CD14-positive monocyte (primary cell): ENCODE data around the gene PLA2G2A. TPM values are rescaled to one million over a fixed set of nuclear protein-coding genes. Genes with fewer than 3 reads are reported as not detected.
"Not testable (repeated sequence)": the region's sequence is repeated elsewhere in the genome, so short reads cannot be mapped to it uniquely, and the experiment has no call there.

Source experiments
- DNase-seq, 3 donors: peaks; one replicate each; pipeline ENCODE4 v3.0.0-alpha.2; 2011 to 2022
- H2AFZ ChIP-seq: 2 replicates; pipeline ENCODE4 v1.6.0; 2012; ENCODE audit warnings: mild to moderate bottlenecking, low read depth, low read length, inconsistent platforms; ENCODE audit not compliant: insufficient read depth, poor library complexity, severe bottlenecking
- H3K27ac ChIP-seq, 2 donors: 1 replicate in 1 of 2; 2 replicates in 1 of 2; pipeline ENCODE4 v1.5.1; 2012 to 2013; ENCODE audit warnings: low read length in 2 of 2, control low read depth in 1 of 2, inconsistent platforms in 1 of 2, low read depth in 1 of 2, mild to moderate bottlenecking in 1 of 2
- H3K27me3 ChIP-seq, 2 donors: one replicate each; pipeline versions ENCODE4 v1.6.0 to v1.6.1; 2011 to 2013; ENCODE audit warnings: low read length in 2 of 2; ENCODE audit not compliant: control insufficient read depth in 2 of 2, insufficient read depth in 2 of 2
- H3K36me3 ChIP-seq, 2 donors: replicated peaks in 1 of 2; 1 replicate in 1 of 2; 2 replicates in 1 of 2; pipeline versions ENCODE4 v1.5.1 to v1.6.1; 2012 to 2013; ENCODE audit warnings: low read length in 2 of 2, control low read depth in 1 of 2, inconsistent platforms in 1 of 2, mild to moderate bottlenecking in 1 of 2; ENCODE audit not compliant: insufficient read depth in 2 of 2, control insufficient read depth in 1 of 2
- H3K4me1 ChIP-seq, 2 donors: 1 replicate in 1 of 2; 2 replicates in 1 of 2; pipeline versions ENCODE4 v1.5.1 to v1.6.1; 2012 to 2013; ENCODE audit warnings: low read length in 2 of 2, control low read depth in 1 of 2, inconsistent platforms in 1 of 2, mild to moderate bottlenecking in 1 of 2, moderate library complexity in 1 of 2; ENCODE audit not compliant: insufficient read depth in 2 of 2, control insufficient read depth in 1 of 2
- H3K4me2 ChIP-seq: replicated peaks from 2 replicates; pipeline ENCODE3; 2012; ENCODE audit warnings: low read length, moderate library complexity, mild to moderate bottlenecking; ENCODE audit not compliant: poor library complexity, severe bottlenecking; ENCODE audit errors: extremely low read depth
- H3K4me3 ChIP-seq, 3 experiments: fragments of 200-600 bp in 1 of 3; sonication (generic) in 1 of 3; replicated peaks in 1 of 3; 1 replicate in 2 of 3; 2 replicates in 1 of 3; pipeline ENCODE4 v1.5.1; 2011 to 2013; ENCODE audit warnings: low read length in 3 of 3, mild to moderate bottlenecking in 3 of 3, control low read depth in 2 of 3, low read depth in 2 of 3, inconsistent platforms in 1 of 3, moderate library complexity in 1 of 3
- H3K79me2 ChIP-seq: 2 replicates; pipeline ENCODE4 v1.6.0; 2012; ENCODE audit warnings: mild to moderate bottlenecking, control low read depth, inconsistent platforms, low read length, moderate library complexity; ENCODE audit not compliant: insufficient read depth
- H3K9ac ChIP-seq: 2 replicates; pipeline ENCODE4 v1.6.0; 2017; ENCODE audit warnings: low read length, mild to moderate bottlenecking; ENCODE audit not compliant: insufficient read depth, poor library complexity, severe bottlenecking
- H3K9me3 ChIP-seq, 2 donors: replicated peaks in 1 of 2; 1 replicate in 1 of 2; 2 replicates in 1 of 2; pipeline versions ENCODE4 v1.5.1 to v1.6.1; 2012 to 2013; ENCODE audit warnings: low read length in 2 of 2, control low read depth in 1 of 2; ENCODE audit not compliant: control insufficient read depth in 1 of 2, insufficient read depth in 1 of 2
- H4K20me1 ChIP-seq: 2 replicates; pipeline ENCODE4 v1.6.0; 2012; ENCODE audit warnings: mild to moderate bottlenecking, low read length, control low read depth, moderate library complexity; ENCODE audit not compliant: insufficient read depth
- H3K27ac Mint-ChIP-seq, 7 donors: one replicate each; pipeline ENCODE4 v1.8.0; 2020; ENCODE audit warnings: mild to moderate bottlenecking in 7 of 7, mixed read lengths in 7 of 7, moderate library complexity in 6 of 7, inconsistent platforms in 2 of 7
- H3K27me3 Mint-ChIP-seq, 3 donors: one replicate each; pipeline ENCODE4 v1.8.0; 2021 to 2022; ENCODE audit warnings: low read depth in 3 of 3, mild to moderate bottlenecking in 3 of 3, mixed read lengths in 3 of 3, moderate library complexity in 3 of 3, inconsistent platforms in 1 of 3
- H3K36me3 Mint-ChIP-seq, 2 donors: one replicate each; pipeline ENCODE4 v1.8.0; 2020; ENCODE audit warnings: mixed read lengths in 2 of 2, inconsistent platforms in 1 of 2, mild to moderate bottlenecking in 1 of 2
- H3K4me1 Mint-ChIP-seq: one replicate; pipeline ENCODE4 v1.8.0; 2020; ENCODE audit warnings: mild to moderate bottlenecking, mixed read lengths
- H3K4me3 Mint-ChIP-seq, 2 donors: one replicate each; pipeline ENCODE4 v1.8.0; 2020; ENCODE audit warnings: mild to moderate bottlenecking in 2 of 2, mixed read lengths in 2 of 2, moderate library complexity in 1 of 2
- H3K9me3 Mint-ChIP-seq, 7 donors: one replicate each; pipeline ENCODE4 v1.8.0; 2020 to 2022; ENCODE audit warnings: mixed read lengths in 7 of 7, mild to moderate bottlenecking in 6 of 7, moderate library complexity in 6 of 7, inconsistent platforms in 2 of 7
- CTCF ChIP-seq: fragments of 200-600 bp; IDR thresholded peaks from one replicate; pipeline ENCODE4 v1.8.0; 2022; ENCODE audit warnings: antibody characterized with exemption, mild to moderate bottlenecking
- WGBS: methylation state at CpG from one replicate; pipeline ENCODE4 v1.1.5; 2013; ENCODE audit warnings: missing lambda C conversion rate; ENCODE audit not compliant: insufficient coverage; 5-methylcytosine and 5-hydroxymethylcytosine counted together
- intact Hi-C, 2 donors: fragments of 100-400 bp; cut with micrococcal nuclease; formaldehyde crosslinking; loops; one replicate each; pipeline versions ENCODE4 v1.15.0 to v1.15.1; 2023
- polyA plus RNA-seq, 3 donors: library from polyadenylated mRNA; depleted of rRNA in 1 of 3; unstranded in 2 of 3; stranded (reverse) in 1 of 3; fragments of 300-500 nt in 2 of 3; fragments of >200 nt in 1 of 3; fragmentation: Illumina TruSeq in 2 of 3; gene quantifications; 1 replicate in 2 of 3; 2 replicates in 1 of 3; pipeline ENCODE4 v1.2.3, GENCODE V29; 2012 to 2021

Gene PLA2G2A
- polyA plus RNA-seq, 3 donors, result not detected

GRCh38 chr1:19988267-19989006, 9.0 kb upstream of the PLA2G2A start:
- no CpG with 5 or more reads among the region's 4 CpGs for WGBS
- Mint-ChIP-seq H3K4me3 (no peak overlapping the region), H3K36me3 (no peaks in the 10 kb centered on the region), H3K9me3 (peaks cover 0 to 10% (median 2%) of the 10 kb centered on the region in 7 donors), H3K27ac (no peak overlapping the region), H3K27me3 (peaks cover 16 to 29% (median 27%) of the 10 kb centered on the region in 3 donors), H3K4me1 (peaks cover 2% of the 10 kb centered on the region)
- H3K27ac ChIP-seq, result no peak overlapping the region
- no peaks in the 10 kb centered on the region for H3K4me1 ChIP-seq
- H3K9ac ChIP-seq, result no peak overlapping the region
- H3K4me3 ChIP-seq, result no peak overlapping the region
- intact Hi-C loops, result no loop called here
- H3K4me2 ChIP-seq, result no peak overlapping the region
- no peaks in the 10 kb centered on the region for H3K9me3 ChIP-seq
- DNase-seq, result no peak
- TF ChIP-seq CTCF, result no peak
- no peaks in the 10 kb centered on the region for H3K36me3 ChIP-seq
- no peak overlapping the region for H2AFZ ChIP-seq
- no peaks in the 10 kb centered on the region for H3K79me2 ChIP-seq
- H3K27me3 ChIP-seq, result peaks cover 0 to 3% of the 10 kb centered on the region in 2 donors
- no peaks in the 10 kb centered on the region for H4K20me1 ChIP-seq

- H3K27ac ChIP-seq, result no peak overlapping the region
- Mint-ChIP-seq H3K27me3 (peaks cover 12 to 23% (median 22%) of the 10 kb centered on the region in 3 donors), H3K27ac (no peak overlapping the region), H3K9me3 (peaks cover 0 to 11% (median 2%) of the 10 kb centered on the region in 7 donors), H3K4me1 (peaks cover 2% of the 10 kb centered on the region), H3K36me3 (no peaks in the 10 kb centered on the region), H3K4me3 (no peak overlapping the region)
- H3K36me3 ChIP-seq, result no peaks in the 10 kb centered on the region
- H3K79me2 ChIP-seq, result no peaks in the 10 kb centered on the region
- intact Hi-C loops, result no loop called here
- no peaks in the 10 kb centered on the region for H4K20me1 ChIP-seq
- no peak for DNase-seq
- no peak overlapping the region for H2AFZ ChIP-seq
- no peaks in the 10 kb centered on the region for H3K9me3 ChIP-seq
- no peak overlapping the region for H3K9ac ChIP-seq
- no peak overlapping the region for H3K4me3 ChIP-seq
- peaks cover 0 to 3% of the 10 kb centered on the region in 2 donors for H3K27me3 ChIP-seq
- H3K4me2 ChIP-seq, result no peak overlapping the region
- WGBS, result no CpG with 5 or more reads among the region's 2 CpGs
- H3K4me1 ChIP-seq, result no peaks in the 10 kb centered on the region
- TF ChIP-seq CTCF, result no peak
These were observed 8.3 kb upstream of the PLA2G2A start for GRCh38 chr1:19987719-19988118.

GRCh38 chr1:19984409-19985016, 5.1 kb upstream of the PLA2G2A start:
- H2AFZ ChIP-seq, H3K36me3 ChIP-seq, H3K27ac Mint-ChIP-seq, DNase-seq, H3K4me1 ChIP-seq, H3K4me2 ChIP-seq, H3K27ac ChIP-seq, intact Hi-C loops, H3K9me3 ChIP-seq, H3K79me2 ChIP-seq, H3K4me3 ChIP-seq, H3K27me3 ChIP-seq, H3K4me1 Mint-ChIP-seq, H4K20me1 ChIP-seq, H3K9ac ChIP-seq, H3K4me3 Mint-ChIP-seq, H3K36me3 Mint-ChIP-seq: not testable (repeated sequence)
- Mint-ChIP-seq H3K27me3 (peaks cover 12 to 17% (median 12%) of the 10 kb centered on the region in 3 donors), H3K9me3 (peaks cover 0 to 11% (median 2%) of the 10 kb centered on the region in 7 donors)
- WGBS, result 95% methylated on average over 27 of the region's 32 CpGs
